Left lung (tissue), 14 donors: ENCODE data around the gene BRWD1. TPM values are rescaled to one million over a fixed set of nuclear protein-coding genes. Genes with fewer than 3 reads are reported as not detected.

ENCODE experiments used
- ATAC-seq: fragments of 200-7000 bp; cut with Tn5 transposase; one replicate; pipeline ENCODE4 v1.9.1; 2020; ENCODE audit warnings: moderate library complexity
- DNase-seq, 4 donors: peaks; one replicate each; pipeline ENCODE4 v3.0.0-alpha.2; 2013 to 2020
- H3K27ac ChIP-seq, 2 donors: fragments of 200-600 bp; sonication (generic) in 1 of 2; one replicate each; pipeline versions ENCODE4 v1.5.0 to v1.8.0; 2020 to 2021
- H3K27me3 ChIP-seq, 2 donors: fragments of 200-600 bp; sonication (generic) in 1 of 2; one replicate each; pipeline versions ENCODE4 v1.5.0 to v1.8.0; 2020 to 2021
- H3K36me3 ChIP-seq, 2 donors: fragments of 200-600 bp; sonication (generic) in 1 of 2; one replicate each; pipeline versions ENCODE4 v1.5.0 to v1.8.0; 2020 to 2021
- H3K4me1 ChIP-seq, 2 donors: fragments of 200-600 bp; one replicate each; pipeline ENCODE4 v1.8.0; 2021
- H3K4me3 ChIP-seq, 2 donors: fragments of 200-600 bp; sonication (generic) in 1 of 2; one replicate each; pipeline versions ENCODE4 v1.5.0 to v1.8.0; 2020 to 2021; ENCODE audit warnings: mild to moderate bottlenecking in 1 of 2
- H3K9me3 ChIP-seq, 2 donors: fragments of 200-600 bp; sonication (generic) in 1 of 2; one replicate each; pipeline versions ENCODE4 v1.5.0 to v1.8.0; 2020 to 2021
- intact Hi-C, 2 donors: fragments of 100-400 bp; cut with DNase I; formaldehyde crosslinking; loops; one replicate each; pipeline versions ENCODE4 v1.11.2 to v1.14.2; 2022
- long read RNA-seq, 12 donors: library from polyadenylated mRNA in 2 of 12; unstranded in 2 of 12; transcript quantifications; one replicate each; pipeline ENCODE4 v2.0.0 and lab custom pipeline, GENCODE V29; 2019 to 2026
- polyA plus RNA-seq, 6 donors: library from polyadenylated mRNA; unstranded; fragments of 120-200 nt; gene quantifications; one replicate each; pipeline ENCODE4 v1.2.1, GENCODE V29; 2013; ENCODE audit not compliant: insufficient read length in 6 of 6
- total RNA-seq, 2 donors: library from RNA; stranded (reverse); fragmentation: NEBNext Ultra II Directional; extraction: Animal tissue kit (Norgen Biotek cat#: 25700); gene quantifications; one replicate each; pipeline ENCODE4 v1.2.1, GENCODE V29; 2021
- TF ChIP-seq, protein P1 (sequence below), 2 donors: fragments of 200-600 bp; sonication (generic) in 1 of 2; IDR thresholded peaks; one replicate each; pipeline versions ENCODE4 v1.5.0 to v1.8.0; 2021; ENCODE audit warnings: antibody characterized with exemption in 2 of 2
- donor health status: DM: no; HTN: yes; CAD: no.
- donor health status: DM: no; HTN: no; CAD: no.

Gene BRWD1
- 10 to 100 TPM; 33.0 to 34.4 TPM for total RNA-seq
- 10 to 100 TPM; 45.3 to 54.3 (median 48.6) TPM for polyA plus RNA-seq
- long read RNA-seq, donor 1, transcript BRWD1-202 (5 exons, 2,495 nt): major isoform, 16 of 31 reads
- long read RNA-seq, donor 1, partial matches to known transcripts: 13 of 31 reads
- long read RNA-seq, donor 1, other reads (novel, unspliced or antisense): 0 of 31 reads
- long read RNA-seq, donor 2, transcript BRWD1-202 (5 exons, 2,495 nt): major isoform, 8 of 8 reads
- long read RNA-seq, donor 2, partial matches to known transcripts: 0 of 8 reads
- long read RNA-seq, donor 2, other reads (novel, unspliced or antisense): 0 of 8 reads
- long read RNA-seq, donor 3, partial matches to known transcripts: 0 of 4 reads
- long read RNA-seq, donor 3, other reads (novel, unspliced or antisense): 0 of 4 reads
- long read RNA-seq, donor 4, partial matches to known transcripts: 8 of 11 reads
- long read RNA-seq, donor 4, other reads (novel, unspliced or antisense): 1 of 11 reads
- long read RNA-seq, donor 5, transcript BRWD1-202 (5 exons, 2,495 nt): major isoform, 5 of 5 reads
- long read RNA-seq, donor 5, partial matches to known transcripts: 0 of 5 reads
- long read RNA-seq, donor 5, other reads (novel, unspliced or antisense): 0 of 5 reads
- long read RNA-seq, donor 6, partial matches to known transcripts: 0 of 4 reads
- long read RNA-seq, donor 6, other reads (novel, unspliced or antisense): 0 of 4 reads
- long read RNA-seq, donor 7, transcript BRWD1-202 (5 exons, 2,495 nt): major isoform, 7 of 7 reads
- long read RNA-seq, donor 7, partial matches to known transcripts: 0 of 7 reads
- long read RNA-seq, donor 7, other reads (novel, unspliced or antisense): 0 of 7 reads
- long read RNA-seq, donor 8, transcript BRWD1-202 (5 exons, 2,495 nt): major isoform, 8 of 9 reads
- long read RNA-seq, donor 8, partial matches to known transcripts: 0 of 9 reads
- long read RNA-seq, donor 8, other reads (novel, unspliced or antisense): 0 of 9 reads
- long read RNA-seq, donor 9: 0 reads
- long read RNA-seq, donor 10, partial matches to known transcripts: 1 of 3 reads
- long read RNA-seq, donor 10, other reads (novel, unspliced or antisense): 0 of 3 reads
- long read RNA-seq, donor 11, full-length matches to known transcripts: 46 of 59 reads
- long read RNA-seq, donor 11, partial matches to known transcripts: 13 of 59 reads
- long read RNA-seq, donor 11, other reads (novel, unspliced or antisense): 0 of 59 reads
- long read RNA-seq, donor 12, transcript BRWD1-202 (5 exons, 2,495 nt): major isoform, 6 of 6 reads
- long read RNA-seq, donor 12, partial matches to known transcripts: 0 of 6 reads
- long read RNA-seq, donor 12, other reads (novel, unspliced or antisense): 0 of 6 reads

DNA sequence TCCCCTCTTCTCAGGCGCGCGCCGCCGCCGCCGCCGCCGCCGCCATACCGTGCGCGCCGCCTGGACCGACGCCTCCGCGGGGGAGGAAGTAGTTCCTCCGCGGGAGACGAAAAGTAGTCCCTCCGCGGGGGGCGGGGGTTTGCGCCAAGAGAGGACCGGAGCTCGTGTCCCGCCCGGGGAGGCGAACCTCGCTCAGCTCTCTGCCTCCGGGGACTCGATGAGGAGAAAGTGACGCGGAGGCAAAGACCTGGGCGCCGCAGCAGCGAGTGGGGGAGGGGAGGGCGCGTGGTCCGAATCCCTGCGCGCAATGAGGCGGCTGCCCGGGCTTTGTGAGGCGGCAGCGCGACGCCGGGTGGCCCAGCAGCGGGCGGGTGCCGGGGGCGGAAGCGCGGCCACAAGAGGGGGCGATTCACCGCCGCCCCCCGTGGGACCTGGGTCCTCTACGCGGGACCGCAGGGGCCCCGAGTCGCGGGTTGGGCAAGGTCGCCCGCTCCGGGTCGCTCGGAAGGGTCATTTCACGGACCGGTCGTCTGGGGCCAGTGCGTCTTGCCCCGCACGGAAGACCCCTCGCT is at the start of gene BRWD1:
TSS of gene BRWD1 (minus strand) at position 62 of the 572 bp plus-strand sequence. CDS start 141 bp downstream, outside the sequence.
- no peaks in the 10 kb centered on the region for H3K9me3 ChIP-seq
- peaks cover 3 to 24% of the 10 kb centered on the region in 2 donors for H3K36me3 ChIP-seq
- TF ChIP-seq, protein P1, sequence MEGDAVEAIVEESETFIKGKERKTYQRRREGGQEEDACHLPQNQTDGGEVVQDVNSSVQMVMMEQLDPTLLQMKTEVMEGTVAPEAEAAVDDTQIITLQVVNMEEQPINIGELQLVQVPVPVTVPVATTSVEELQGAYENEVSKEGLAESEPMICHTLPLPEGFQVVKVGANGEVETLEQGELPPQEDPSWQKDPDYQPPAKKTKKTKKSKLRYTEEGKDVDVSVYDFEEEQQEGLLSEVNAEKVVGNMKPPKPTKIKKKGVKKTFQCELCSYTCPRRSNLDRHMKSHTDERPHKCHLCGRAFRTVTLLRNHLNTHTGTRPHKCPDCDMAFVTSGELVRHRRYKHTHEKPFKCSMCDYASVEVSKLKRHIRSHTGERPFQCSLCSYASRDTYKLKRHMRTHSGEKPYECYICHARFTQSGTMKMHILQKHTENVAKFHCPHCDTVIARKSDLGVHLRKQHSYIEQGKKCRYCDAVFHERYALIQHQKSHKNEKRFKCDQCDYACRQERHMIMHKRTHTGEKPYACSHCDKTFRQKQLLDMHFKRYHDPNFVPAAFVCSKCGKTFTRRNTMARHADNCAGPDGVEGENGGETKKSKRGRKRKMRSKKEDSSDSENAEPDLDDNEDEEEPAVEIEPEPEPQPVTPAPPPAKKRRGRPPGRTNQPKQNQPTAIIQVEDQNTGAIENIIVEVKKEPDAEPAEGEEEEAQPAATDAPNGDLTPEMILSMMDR (IDR thresholded peaks at IDR 0.05): no peak
- H3K4me1 ChIP-seq: peaks cover 9 to 24% of the 10 kb centered on the region in 2 donors
- H3K4me3 ChIP-seq: peak within 1 kb of the TSS; percentile 86 to 92
- H3K27ac ChIP-seq: peak within 1 kb of the TSS; percentile 95 to 98
- intact Hi-C loops: no loop called here
- DNase-seq: peak; percentile 73 to 94 (median 91)
- H3K27me3 ChIP-seq: no peaks in the 10 kb centered on the region
- peak; percentile 79 for ATAC-seq

DNA sequence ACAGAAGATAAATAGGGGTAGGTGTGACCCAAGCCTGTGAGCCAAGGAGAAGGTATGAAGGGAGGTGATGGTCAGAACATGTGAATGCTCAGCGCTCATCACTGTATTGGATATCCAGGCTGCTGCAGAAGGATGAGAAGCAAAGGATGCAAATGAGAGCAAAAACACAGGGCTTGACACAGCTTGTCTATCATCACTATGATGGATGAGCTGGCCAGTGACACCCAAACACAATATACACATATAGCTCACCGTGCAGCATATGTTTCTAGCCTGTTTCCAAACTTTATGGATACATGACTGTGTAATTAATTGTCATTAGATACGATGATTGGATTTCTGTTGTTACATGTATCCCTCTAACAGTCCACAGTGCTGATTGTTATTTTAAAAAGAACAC is 49.3 kb upstream of the BRWD1 start:
- Histone ChIP-seq H3K9me3 (no peaks in the 10 kb centered on the region), H3K36me3 (no peaks in the 10 kb centered on the region), H3K4me3 (no peak overlapping the region), H3K27me3 (no peaks in the 10 kb centered on the region), H3K4me1 (no peaks in the 10 kb centered on the region), H3K27ac (peak overlapping the region in 1 of 2 donors; percentile 28)
- TF ChIP-seq, protein P1 (IDR thresholded peaks at IDR 0.05): no peak
- DNase-seq (no peak), ATAC-seq (no peak)
- intact Hi-C loops: no loop called here

DNA sequence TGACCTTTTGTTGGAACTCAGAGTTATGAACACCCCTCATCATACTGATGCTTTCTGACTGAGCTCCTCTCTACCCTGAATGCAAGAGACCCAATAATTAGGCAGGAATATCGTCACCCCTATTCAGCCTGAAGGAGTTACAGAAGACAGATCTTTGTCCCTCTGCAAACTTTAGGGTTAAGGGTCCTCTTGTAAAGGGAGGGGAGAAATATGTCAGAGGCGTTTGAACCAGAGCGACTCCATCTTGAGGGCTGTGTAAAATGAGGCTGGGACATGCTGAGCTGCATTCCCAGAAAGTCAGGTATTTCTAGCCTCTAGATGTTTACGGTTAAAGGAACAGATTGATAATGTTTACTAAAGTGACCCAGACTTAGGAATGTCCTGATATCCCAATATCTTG is 46.0 kb upstream of the BRWD1 start:
- intact Hi-C loops: no loop called here

DNA sequence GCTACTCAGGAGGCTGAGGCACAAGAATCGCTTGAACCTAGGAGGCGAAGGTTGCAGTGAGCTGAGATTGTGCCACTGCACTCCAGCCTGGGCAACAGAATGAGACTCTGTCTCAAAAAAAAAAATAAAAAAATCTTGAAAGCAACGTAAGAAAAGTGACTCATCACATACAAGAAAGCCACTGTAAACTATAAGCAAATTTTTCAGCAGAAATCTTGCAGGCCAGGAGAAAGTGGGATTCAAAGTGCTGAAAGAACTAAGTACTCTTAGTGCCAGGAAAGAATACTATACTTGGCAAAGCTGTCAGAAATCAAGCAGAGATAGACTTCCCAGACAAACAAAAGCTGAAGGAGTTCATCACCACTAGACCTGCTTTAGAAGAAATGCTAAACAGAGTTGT is 39.9 kb upstream of the BRWD1 start:
- intact Hi-C loops: no loop called here
- ATAC-seq (no peak), DNase-seq (no peak)
- H3K9me3 ChIP-seq: no peaks in the 10 kb centered on the region
- H3K27me3 ChIP-seq: no peaks in the 10 kb centered on the region
- no peaks in the 10 kb centered on the region for H3K36me3 ChIP-seq
- H3K4me3 ChIP-seq: no peak overlapping the region
- H3K4me1 ChIP-seq: peaks cover 7 to 12% of the 10 kb centered on the region in 2 donors
- no peak overlapping the region for H3K27ac ChIP-seq
- TF ChIP-seq, protein P1 (IDR thresholded peaks at IDR 0.05): no peak

More for the DNA sequence above, 46.0 kb upstream of the BRWD1 start:
- Histone ChIP-seq H3K27ac (no peak overlapping the region), H3K4me3 (no peak overlapping the region), H3K4me1 (no peaks in the 10 kb centered on the region), H3K36me3 (no peaks in the 10 kb centered on the region), H3K27me3 (no peaks in the 10 kb centered on the region), H3K9me3 (no peaks in the 10 kb centered on the region)
- ATAC-seq: no peak
- no peak for DNase-seq
- TF ChIP-seq, protein P1 (IDR thresholded peaks at IDR 0.05): no peak
